WTC11 (cell line): ENCODE data around the gene RGCC. TPM values are rescaled to one million over a fixed set of nuclear protein-coding genes. Genes with fewer than 3 reads are reported as not detected.

ENCODE experiments used
- ATAC-seq: fragments of 200-7000 bp; cut with Tn5 transposase; 2 replicates; pipeline ENCODE4 v1.10.0; 2021; ENCODE audit warnings: mild to moderate bottlenecking, moderate library complexity
- CTCF ChIA-PET: fragments of 300-600 bp; sonication (Branson Sonifier 250); formaldehyde crosslinking; loops from one replicate; lab custom pipeline; 2021; ENCODE audit warnings: antibody characterized with exemption; lab: Charles Lee
- POLR2A ChIA-PET: fragments of 350-600 bp; sonication (Branson Sonifier 250); formaldehyde crosslinking; loops from one replicate; lab custom pipeline; 2021; ENCODE audit warnings: antibody characterized with exemption; lab: Charles Lee
- DNase-seq: peaks from one replicate; pipeline ENCODE4 v3.0.0; 2021; ENCODE audit warnings: low spot score
- H3K27ac Mint-ChIP-seq: 2 replicates; pipeline ENCODE4 v1.8.0; 2021; ENCODE audit warnings: mixed read lengths
- H3K27me3 Mint-ChIP-seq: 2 replicates; pipeline ENCODE4 v1.8.0; 2021; ENCODE audit warnings: low read depth, mild to moderate bottlenecking, moderate library complexity, mixed read lengths
- H3K36me3 Mint-ChIP-seq: 2 replicates; pipeline ENCODE4 v1.8.0; 2021; ENCODE audit warnings: mixed read lengths
- H3K4me1 Mint-ChIP-seq: 2 replicates; pipeline ENCODE4 v1.8.0; 2022; ENCODE audit warnings: mixed read lengths
- H3K4me3 Mint-ChIP-seq: 2 replicates; pipeline ENCODE4 v1.8.0; 2021; ENCODE audit warnings: mild to moderate bottlenecking, moderate library complexity, mixed read lengths
- H3K9me3 Mint-ChIP-seq: 2 replicates; pipeline ENCODE4 v1.8.0; 2021; ENCODE audit warnings: mixed read lengths
- CBFB ChIP-seq: sonication (generic); formaldehyde crosslinking; IDR thresholded peaks from 2 replicates; pipeline ENCODE4 v1.8.1; 2022; ENCODE audit warnings: mild to moderate bottlenecking, low read depth, missing genetic modification reagents
- CTCF ChIP-seq: fragments of 200-600 bp; IDR thresholded peaks from 2 replicates; pipeline ENCODE4 v1.8.0; 2022; ENCODE audit warnings: antibody characterized with exemption
- ELF4 ChIP-seq: sonication (generic); formaldehyde crosslinking; IDR thresholded peaks from 2 replicates; pipeline ENCODE4 v1.8.1; 2022; ENCODE audit warnings: low read depth, mild to moderate bottlenecking, moderate library complexity, missing genetic modification reagents
- ETV6 ChIP-seq: sonication (generic); formaldehyde crosslinking; IDR thresholded peaks from 2 replicates; pipeline ENCODE4 v1.8.1; 2022; ENCODE audit warnings: mild to moderate bottlenecking, missing genetic modification reagents
- FOXK1 ChIP-seq: sonication (generic); formaldehyde crosslinking; IDR thresholded peaks from 2 replicates; pipeline ENCODE4 v1.8.0; 2022; ENCODE audit warnings: mild to moderate bottlenecking, moderate library complexity, missing genetic modification reagents
- FOXP1 ChIP-seq: sonication (generic); formaldehyde crosslinking; IDR thresholded peaks from 2 replicates; pipeline ENCODE4 v1.8.0; 2022; ENCODE audit warnings: missing genetic modification reagents, mild to moderate bottlenecking, moderate library complexity, borderline replicate concordance
- FOXP4 ChIP-seq: sonication (generic); formaldehyde crosslinking; IDR thresholded peaks from 2 replicates; pipeline ENCODE4 v1.8.0; 2022; ENCODE audit warnings: mild to moderate bottlenecking, missing genetic modification reagents
- GABPB1 ChIP-seq: sonication (generic); formaldehyde crosslinking; IDR thresholded peaks from 2 replicates; pipeline ENCODE4 v1.8.1; 2023; ENCODE audit warnings: mild to moderate bottlenecking, missing genetic modification reagents
- MAX ChIP-seq: sonication (generic); formaldehyde crosslinking; IDR thresholded peaks from 2 replicates; pipeline ENCODE4 v1.8.0; 2022; ENCODE audit warnings: mild to moderate bottlenecking, missing genetic modification reagents
- NFE2L1 ChIP-seq: sonication (generic); formaldehyde crosslinking; IDR thresholded peaks from 2 replicates; pipeline ENCODE4 v1.8.1; 2023; ENCODE audit warnings: missing genetic modification reagents
- NFYB ChIP-seq: sonication (generic); formaldehyde crosslinking; conservative IDR thresholded peaks from 2 replicates; pipeline ENCODE4 v1.8.0; 2022; ENCODE audit warnings: low read depth, missing genetic modification reagents
- NR3C1 ChIP-seq: sonication (generic); formaldehyde crosslinking; conservative IDR thresholded peaks from 2 replicates; pipeline ENCODE4 v1.8.1; 2023; ENCODE audit warnings: low read depth, mild to moderate bottlenecking, missing genetic modification reagents
- PREB ChIP-seq: sonication (generic); formaldehyde crosslinking; IDR thresholded peaks from 2 replicates; pipeline ENCODE4 v1.8.1; 2022; ENCODE audit warnings: mild to moderate bottlenecking, missing genetic modification reagents, moderate library complexity, borderline replicate concordance
- SMAD3 ChIP-seq: sonication (generic); formaldehyde crosslinking; IDR thresholded peaks from 2 replicates; pipeline ENCODE4 v1.8.0; 2022; ENCODE audit warnings: missing genetic modification reagents, mild to moderate bottlenecking, borderline replicate concordance
- SP1 ChIP-seq: sonication (generic); formaldehyde crosslinking; conservative IDR thresholded peaks from 2 replicates; pipeline ENCODE4 v1.8.1; 2022; ENCODE audit warnings: missing genetic modification reagents
- TEAD4 ChIP-seq: sonication (generic); formaldehyde crosslinking; IDR thresholded peaks from 2 replicates; pipeline ENCODE4 v1.8.0; 2022; ENCODE audit warnings: mild to moderate bottlenecking, missing genetic modification reagents
- ZNF219 ChIP-seq: sonication (generic); formaldehyde crosslinking; IDR thresholded peaks from 2 replicates; pipeline ENCODE4 v1.8.0; 2023; ENCODE audit warnings: missing genetic modification reagents, mild to moderate bottlenecking, borderline replicate concordance
- ZNF232 ChIP-seq: sonication (generic); formaldehyde crosslinking; IDR thresholded peaks from 2 replicates; pipeline ENCODE4 v1.8.0; 2022; ENCODE audit warnings: mild to moderate bottlenecking, missing genetic modification reagents
- ZNF317 ChIP-seq: sonication (generic); formaldehyde crosslinking; IDR thresholded peaks from 2 replicates; pipeline ENCODE4 v1.8.1; 2023; ENCODE audit warnings: low read depth, mild to moderate bottlenecking, moderate library complexity, missing genetic modification reagents, borderline replicate concordance
- ZNF416 ChIP-seq: fragments of 250-450 bp; sonication (Bioruptor Pico); IDR thresholded peaks from 2 replicates; pipeline ENCODE4 v1.9.0; 2021; ENCODE audit warnings: mild to moderate bottlenecking, inconsistent platforms
- ZNF532 ChIP-seq: fragments of 250-450 bp; sonication (Bioruptor Pico); IDR thresholded peaks from 2 replicates; pipeline ENCODE4 v1.9.0; 2021; ENCODE audit warnings: mild to moderate bottlenecking, borderline replicate concordance
- total RNA-seq: library from RNA; stranded (reverse); gene quantifications from 3 replicates; pipeline ENCODE4 v1.2.3, GENCODE V29; 2021

Gene RGCC
- total RNA-seq, 1 experiment from 2014 or later = 0.48 TPM

- TF ChIP-seq ZNF232 (CRISPR knock-in tag) (peak; percentile 58; the same call in 1 of the 2 replicates), FOXK1 (CRISPR knock-in tag) (no peak), ZNF416 (CRISPR knock-in tag) (no peak), PREB (CRISPR knock-in tag) (no peak), FOXP4 (CRISPR knock-in tag) (0 out of 2 replicates have a peak, but pooled peaks have one; percentile 52), CBFB (0 out of 2 replicates have a peak, but pooled peaks have one; percentile 16), MAX (CRISPR knock-in tag) (peak; percentile 84), TEAD4 (CRISPR knock-in tag) (no peak), ETV6 (CRISPR knock-in tag) (peak; percentile 29; the same call in 1 of the 2 replicates), SP1 (CRISPR knock-in tag) (peak; percentile 60; the same call in 1 of the 2 replicates), GABPB1 (CRISPR knock-in tag) (peak; percentile 43; the same call in 1 of the 2 replicates), SMAD3 (peak; percentile 77; the same call in 1 of the 2 replicates), NFE2L1 (CRISPR knock-in tag) (0 out of 2 replicates have a peak, but pooled peaks have one; percentile 61), NR3C1 (0 out of 2 replicates have a peak, but pooled peaks have one; percentile 22)
- TF ChIP-seq, all 79 proteins: peak for 20
Measured at GRCh38 chr13:41456768-41457588, at the start of gene RGCC (continued).

- no peak for ATAC-seq
- ChIA-PET POLR2A (no interaction called here), CTCF (no interaction called here)
- Mint-ChIP-seq H3K27ac (no peak overlapping the region), H3K4me1 (peaks cover 3% of the 10 kb centered on the region), H3K36me3 (no peaks in the 10 kb centered on the region), H3K9me3 (no peaks in the 10 kb centered on the region), H3K4me3 (no peak overlapping the region), H3K27me3 (no peaks in the 10 kb centered on the region)
- DNase-seq = no peak
- TF ChIP-seq GABPB1 (CRISPR knock-in tag) (no peak), CTCF (no peak), TEAD4 (CRISPR knock-in tag) (no peak), NFYB (CRISPR knock-in tag) (no peak)
Measured at GRCh38 chr13:41408121-41408520, 49.2 kb upstream of the RGCC start.

- DNase-seq (no peak), ATAC-seq (no peak)
- ChIA-PET CTCF (interaction anchor here (0.8 kb wide), 1 partner anchor 244 kb away, joined by 3 read pairs; no protein-coding TSS in a partner anchor), POLR2A (no interaction called here)
- H3K4me1 Mint-ChIP-seq = peaks cover 2% of the 10 kb centered on the region; the same call in 1 of the 2 replicates
- H3K9me3 Mint-ChIP-seq = no peaks in the 10 kb centered on the region
- H3K27me3 Mint-ChIP-seq = no peaks in the 10 kb centered on the region
- no peaks in the 10 kb centered on the region for H3K36me3 Mint-ChIP-seq
- no peak overlapping the region for H3K4me3 Mint-ChIP-seq
- H3K27ac Mint-ChIP-seq = no peak overlapping the region
- no peak for TF ChIP-seq ELF4 (CRISPR knock-in tag)
- no peak for TF ChIP-seq FOXP4 (CRISPR knock-in tag)
- no peak for TF ChIP-seq ZNF317
- no peak for TF ChIP-seq ZNF219
- no peak for TF ChIP-seq FOXP1 (CRISPR knock-in tag)
- TF ChIP-seq ZNF532 (CRISPR knock-in tag) = no peak
Measured at GRCh38 chr13:41408746-41409145, 48.6 kb upstream of the RGCC start.
